ENCODE data around the gene SPSB1.

SPSB1 gene

DNA sequence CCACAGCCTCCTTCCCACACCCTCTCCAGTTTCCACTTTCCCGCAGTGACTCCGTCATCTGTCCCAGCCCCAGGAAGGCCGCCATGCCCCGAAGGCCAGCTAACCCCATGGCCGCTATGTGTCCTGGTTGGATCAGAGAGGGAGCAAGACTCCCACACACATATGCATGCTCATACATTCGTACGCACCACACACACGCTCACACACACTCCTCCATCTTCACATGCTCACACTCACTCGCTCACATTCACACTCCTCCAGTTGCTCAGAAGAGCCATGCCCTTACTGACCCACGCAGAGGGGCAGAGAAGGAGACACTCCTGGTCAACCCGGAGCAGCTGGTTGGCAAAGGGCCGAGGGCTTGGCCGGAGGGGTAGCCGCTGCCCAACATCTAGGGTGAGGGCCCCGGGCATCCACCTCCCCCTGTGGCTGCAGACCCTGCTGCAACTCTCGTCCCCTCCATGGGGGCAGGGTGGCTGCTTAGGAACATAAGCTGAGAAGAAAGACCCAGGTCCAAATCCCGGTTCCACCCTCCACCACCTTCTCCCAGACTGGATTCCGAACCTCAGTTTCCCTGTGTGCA is 124.3 kb downstream of the SPSB1 start:
- H3K4me1 ChIP-seq (ENCODE audit: low read length), result peaks cover 19% of the 10 kb centered on the region
- no peak overlapping the region for H3K27ac ChIP-seq (ENCODE audit: low read length)
- H3K36me3 ChIP-seq (replicated peaks; ENCODE audit: insufficient read depth, low read length), result no peaks in the 10 kb centered on the region
- DNase-seq, result no peak
- no peaks in the 10 kb centered on the region for H3K27me3 ChIP-seq (replicated peaks; ENCODE audit: insufficient read depth, low read length)
- H3K9ac ChIP-seq (ENCODE audit: low read length), result no peak overlapping the region
- H4K20me1 ChIP-seq (ENCODE audit: insufficient read depth, low read length), result no peaks in the 10 kb centered on the region
- H2AFZ ChIP-seq (ENCODE audit: low read length), result no peak overlapping the region
- H3K9me3 ChIP-seq (replicated peaks; ENCODE audit: insufficient read depth, low read length), result no peaks in the 10 kb centered on the region
- no peak overlapping the region for H3K4me3 ChIP-seq (ENCODE audit: low read length)
- H3K9me2 ChIP-seq (replicated peaks; ENCODE audit: insufficient read depth, low read length), result no peaks in the 10 kb centered on the region
- H3F3A ChIP-seq (ENCODE audit: insufficient read depth, low read length), result peaks cover 16% of the 10 kb centered on the region
- TF ChIP-seq EZH2 (optimal IDR thresholded peaks at IDR 0.05; ENCODE audit: low read depth, low read length) (no peak), EZH2phosphoT487 (IDR thresholded peaks at IDR 0.05; ENCODE audit: low read length) (no peak)
- TF ChIP-seq, protein P1, sequence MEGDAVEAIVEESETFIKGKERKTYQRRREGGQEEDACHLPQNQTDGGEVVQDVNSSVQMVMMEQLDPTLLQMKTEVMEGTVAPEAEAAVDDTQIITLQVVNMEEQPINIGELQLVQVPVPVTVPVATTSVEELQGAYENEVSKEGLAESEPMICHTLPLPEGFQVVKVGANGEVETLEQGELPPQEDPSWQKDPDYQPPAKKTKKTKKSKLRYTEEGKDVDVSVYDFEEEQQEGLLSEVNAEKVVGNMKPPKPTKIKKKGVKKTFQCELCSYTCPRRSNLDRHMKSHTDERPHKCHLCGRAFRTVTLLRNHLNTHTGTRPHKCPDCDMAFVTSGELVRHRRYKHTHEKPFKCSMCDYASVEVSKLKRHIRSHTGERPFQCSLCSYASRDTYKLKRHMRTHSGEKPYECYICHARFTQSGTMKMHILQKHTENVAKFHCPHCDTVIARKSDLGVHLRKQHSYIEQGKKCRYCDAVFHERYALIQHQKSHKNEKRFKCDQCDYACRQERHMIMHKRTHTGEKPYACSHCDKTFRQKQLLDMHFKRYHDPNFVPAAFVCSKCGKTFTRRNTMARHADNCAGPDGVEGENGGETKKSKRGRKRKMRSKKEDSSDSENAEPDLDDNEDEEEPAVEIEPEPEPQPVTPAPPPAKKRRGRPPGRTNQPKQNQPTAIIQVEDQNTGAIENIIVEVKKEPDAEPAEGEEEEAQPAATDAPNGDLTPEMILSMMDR (IDR thresholded peaks at IDR 0.05; ENCODE audit: low read length), result no peak
- no peaks in the 10 kb centered on the region for H3K79me2 ChIP-seq (ENCODE audit: low read length)
- H3K4me2 ChIP-seq (ENCODE audit: low read depth, low read length), result no peak overlapping the region

DNA sequence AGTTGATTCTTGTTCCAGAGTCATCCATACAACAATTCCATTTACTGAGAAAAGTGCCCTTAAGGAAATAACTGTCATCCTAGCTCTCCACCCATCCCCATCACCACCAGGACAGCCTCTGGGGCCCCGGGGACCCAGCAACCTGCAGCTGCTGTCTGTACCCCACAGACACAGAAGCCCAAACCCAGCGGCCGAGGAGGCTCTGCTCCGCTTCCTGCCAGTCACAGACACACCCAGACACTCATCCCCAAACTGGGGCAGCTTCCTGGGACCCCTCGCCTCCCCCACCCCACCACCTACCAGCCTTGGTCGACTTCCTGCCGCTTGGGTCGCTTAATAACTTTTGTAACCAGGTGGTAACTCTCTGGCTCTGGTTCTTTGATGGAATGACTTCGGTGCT is 125.0 kb downstream of the SPSB1 start:
- H3K79me2 ChIP-seq (ENCODE audit: low read length), result no peaks in the 10 kb centered on the region
- no peaks in the 10 kb centered on the region for H3K9me3 ChIP-seq (replicated peaks; ENCODE audit: insufficient read depth, low read length)
- no peak overlapping the region for H3K9ac ChIP-seq (ENCODE audit: low read length)
- H3K4me2 ChIP-seq (ENCODE audit: low read depth, low read length), result no peak overlapping the region
- no peaks in the 10 kb centered on the region for H3K27me3 ChIP-seq (replicated peaks; ENCODE audit: insufficient read depth, low read length)
- no peak overlapping the region for H3K4me3 ChIP-seq (ENCODE audit: low read length)
- no peaks in the 10 kb centered on the region for H3K9me2 ChIP-seq (replicated peaks; ENCODE audit: insufficient read depth, low read length)
- no peaks in the 10 kb centered on the region for H3K36me3 ChIP-seq (replicated peaks; ENCODE audit: insufficient read depth, low read length)
- no peak for DNase-seq
- peaks cover 13% of the 10 kb centered on the region for H3F3A ChIP-seq (ENCODE audit: insufficient read depth, low read length)
- H4K20me1 ChIP-seq (ENCODE audit: insufficient read depth, low read length), result no peaks in the 10 kb centered on the region
- no peak overlapping the region for H3K27ac ChIP-seq (ENCODE audit: low read length)
- no peak for TF ChIP-seq EZH2 (optimal IDR thresholded peaks at IDR 0.05; ENCODE audit: low read depth, low read length)
- no peak overlapping the region for H2AFZ ChIP-seq (ENCODE audit: low read length)
- H3K4me1 ChIP-seq (ENCODE audit: low read length), result peaks cover 15% of the 10 kb centered on the region

DNA sequence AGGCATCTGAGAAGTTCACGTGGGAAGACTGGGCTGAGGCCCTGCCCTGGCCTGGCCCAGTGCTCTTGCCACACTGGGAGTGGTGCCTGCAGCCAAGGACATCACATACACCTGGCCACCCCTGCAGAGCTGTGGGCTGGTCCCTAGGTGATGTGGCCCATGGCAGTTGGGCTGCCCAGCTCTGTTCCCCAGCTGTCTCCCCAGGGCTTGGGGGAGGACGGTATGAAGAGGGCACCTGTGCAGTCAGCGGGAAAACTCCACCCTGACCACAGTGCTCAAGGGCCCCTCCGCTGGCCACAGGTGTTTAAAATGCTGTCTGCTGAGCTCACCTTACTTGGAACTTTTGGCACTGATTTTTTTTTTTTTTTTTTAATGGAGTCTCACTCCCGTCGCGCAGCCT is 126.2 kb downstream of the SPSB1 start:
- Histone ChIP-seq H3K36me3 (replicated peaks; ENCODE audit: insufficient read depth, low read length) (no peaks in the 10 kb centered on the region), H3K4me1 (ENCODE audit: low read length) (peaks cover 6% of the 10 kb centered on the region), H4K20me1 (ENCODE audit: insufficient read depth, low read length) (no peaks in the 10 kb centered on the region), H3K9me3 (replicated peaks; ENCODE audit: insufficient read depth, low read length) (no peaks in the 10 kb centered on the region), H3K9ac (ENCODE audit: low read length) (no peak overlapping the region), H3K4me3 (ENCODE audit: low read length) (no peak overlapping the region), H3K4me2 (ENCODE audit: low read depth, low read length) (no peak overlapping the region), H3F3A (ENCODE audit: insufficient read depth, low read length) (0 out of 2 replicates have a peak, but pooled peaks cover 3% of the 10 kb centered on the region), H3K27me3 (replicated peaks; ENCODE audit: insufficient read depth, low read length) (no peaks in the 10 kb centered on the region), H3K27ac (ENCODE audit: low read length) (no peak overlapping the region), H3K9me2 (replicated peaks; ENCODE audit: insufficient read depth, low read length) (no peaks in the 10 kb centered on the region), H3K79me2 (ENCODE audit: low read length) (no peaks in the 10 kb centered on the region), H2AFZ (ENCODE audit: low read length) (no peak overlapping the region)
- no peak for TF ChIP-seq EZH2 (optimal IDR thresholded peaks at IDR 0.05; ENCODE audit: low read depth, low read length)
- TF ChIP-seq, protein P1 (IDR thresholded peaks at IDR 0.05; ENCODE audit: low read length), result no peak
- DNase-seq, result no peak
